HepG2 (cell line): ENCODE data around the gene MAPRE3. TPM values are rescaled to one million over a fixed set of nuclear protein-coding genes. Genes with fewer than 3 reads are reported as not detected.

Experiments
- BORCS8-MEF2B ChIP-seq: sonication (generic); formaldehyde crosslinking; IDR thresholded peaks from 2 replicates; pipeline ENCODE4 v1.8.0; 2022; ENCODE audit warnings: mild to moderate bottlenecking, missing genetic modification reagents
- CCDC6 ChIP-seq: sonication (generic); formaldehyde crosslinking; IDR thresholded peaks from 2 replicates; pipeline ENCODE4 v1.8.1; 2022; ENCODE audit warnings: mild to moderate bottlenecking, missing genetic modification reagents, moderate library complexity
- EEA1 ChIP-seq: sonication (generic); formaldehyde crosslinking; IDR thresholded peaks from 2 replicates; pipeline ENCODE4 v1.5.1; 2020; ENCODE audit warnings: mild to moderate bottlenecking, missing genetic modification reagents, borderline replicate concordance
- EZH2 ChIP-seq: conservative IDR thresholded peaks from 2 replicates; pipeline ENCODE4 v1.6.1; 2012; ENCODE audit warnings: mild to moderate bottlenecking, low read depth, low read length, moderate library complexity
- PLRG1 ChIP-seq: fragments of 450-650 bp; conservative IDR thresholded peaks from 2 replicates; pipeline ENCODE4 v1.6.1; 2016
- RXRA ChIP-seq: sonication (generic); formaldehyde crosslinking; IDR thresholded peaks from 2 replicates; pipeline ENCODE4 v1.5.1; 2020; ENCODE audit warnings: missing genetic modification reagents
- SP140L ChIP-seq: sonication (generic); formaldehyde crosslinking; IDR thresholded peaks from 2 replicates; pipeline ENCODE4 v1.4.0; 2020; ENCODE audit warnings: missing genetic modification reagents, borderline replicate concordance
- ZBTB1 ChIP-seq: sonication (generic); formaldehyde crosslinking; IDR thresholded peaks from 2 replicates; pipeline ENCODE4 v1.4.0; 2020; ENCODE audit warnings: missing genetic modification reagents, borderline replicate concordance
- ZFP90 ChIP-seq: sonication (generic); formaldehyde crosslinking; IDR thresholded peaks from 2 replicates; pipeline ENCODE4 v1.8.0; 2022; ENCODE audit warnings: missing genetic modification reagents, mild to moderate bottlenecking, inconsistent platforms, borderline replicate concordance
- ZNF160 ChIP-seq: sonication (generic); formaldehyde crosslinking; IDR thresholded peaks from 2 replicates; pipeline ENCODE4 v1.8.0; 2022; ENCODE audit warnings: mild to moderate bottlenecking, inconsistent platforms, missing genetic modification reagents
- ZNF891 ChIP-seq: sonication (generic); formaldehyde crosslinking; IDR thresholded peaks from 2 replicates; pipeline ENCODE4 v1.5.0; 2020; ENCODE audit warnings: mild to moderate bottlenecking, missing genetic modification reagents
- ZSCAN25 ChIP-seq: sonication (generic); formaldehyde crosslinking; IDR thresholded peaks from 2 replicates; pipeline ENCODE4 v1.8.0; 2022; ENCODE audit warnings: mild to moderate bottlenecking, missing genetic modification reagents
- polyA plus RNA-seq, 8 experiments: library from polyadenylated mRNA; depleted of rRNA in 3 of 8; stranded (reverse) in 7 of 8; unstranded in 1 of 8; fragments of >200 nt; fragmentation: Illumina TruSeq in 4 of 8; extraction: Trizol in 4 of 8; gene quantifications; 2 replicates each; pipeline versions ENCODE4 v1.2.1 to v1.2.3, GENCODE V29; 2011 to 2016; ENCODE audit warnings: low read depth in 4 of 8, missing spikeins in 1 of 8, mixed read lengths in 1 of 8; ENCODE audit not compliant: insufficient read depth in 1 of 8
- total RNA-seq, 5 experiments: library from RNA; depleted of rRNA; stranded (reverse); fragments of >200 nt; fragmentation: Illumina TruSeq; extraction: Trizol; gene quantifications; 2 replicates each; pipeline ENCODE4 v1.2.3, GENCODE V29; 2016; ENCODE audit warnings: low read depth in 1 of 5
- TF ChIP-seq, protein P1 (sequence below): sonication (generic); formaldehyde crosslinking; IDR thresholded peaks from 2 replicates; pipeline ENCODE4 v1.8.1; 2023; ENCODE audit warnings: mild to moderate bottlenecking, missing genetic modification reagents
- TF ChIP-seq, protein P2 (sequence below): sonication (generic); formaldehyde crosslinking; IDR thresholded peaks from 2 replicates; pipeline ENCODE4 v1.8.1; 2022; ENCODE audit warnings: low read depth, mild to moderate bottlenecking, missing genetic modification reagents
- TF ChIP-seq, protein P3 (sequence below): IDR thresholded peaks from 2 replicates; pipeline ENCODE4 v1.6.1; 2016; ENCODE audit warnings: missing biosample characterization, missing genetic modification reagents, low read depth
- TF ChIP-seq, protein P4 (sequence below): IDR thresholded peaks from 2 replicates; pipeline ENCODE4 v1.6.1; 2016; ENCODE audit warnings: control low read depth
- TF ChIP-seq, protein P5 (sequence below): sonication (generic); formaldehyde crosslinking; IDR thresholded peaks from 2 replicates; pipeline ENCODE4 v1.4.0; 2020; ENCODE audit warnings: mild to moderate bottlenecking, missing genetic modification reagents

MAPRE3 gene
- total and polyA plus RNA-seq, 2 of the 13 experiments (the other 11 are each of a cell fraction or from before 2014, with no cell fraction given): 0.31 to 0.91 TPM

DNA sequence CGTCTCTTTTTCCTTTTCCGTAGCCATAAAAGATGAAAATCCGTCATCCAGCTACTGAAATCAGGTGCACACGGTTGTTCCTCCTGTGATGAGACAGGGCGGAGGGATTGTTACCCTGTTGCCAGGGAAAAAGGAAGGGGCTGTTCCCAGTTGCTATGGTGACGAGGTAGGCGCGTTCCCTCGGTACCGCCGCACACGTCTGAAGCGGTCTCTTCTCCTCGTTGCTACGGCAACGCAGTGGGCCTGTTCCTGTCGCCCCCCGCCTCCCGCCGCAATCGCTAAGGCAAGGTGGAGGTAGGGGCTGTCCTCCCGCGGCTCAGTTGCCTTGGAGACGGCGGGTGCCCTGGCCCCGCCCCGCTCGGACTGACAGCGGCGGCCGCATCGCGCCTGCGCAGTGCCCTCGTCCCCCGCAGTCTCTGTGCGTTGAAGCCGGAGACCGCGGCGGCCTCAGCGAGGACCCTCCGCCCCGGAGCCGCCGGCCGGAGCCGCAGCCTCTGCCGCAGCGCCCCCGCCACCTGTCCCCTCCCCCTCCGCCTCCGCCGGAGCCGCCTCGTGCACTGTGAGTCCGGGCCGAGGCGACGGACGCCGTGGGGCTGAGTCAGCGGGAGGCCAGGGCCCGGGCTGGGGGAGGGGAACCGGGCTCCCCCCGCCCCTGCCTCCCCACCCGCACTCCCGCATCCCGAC is at the start of gene MAPRE3 (continued):
- TF ChIP-seq, protein P1, sequence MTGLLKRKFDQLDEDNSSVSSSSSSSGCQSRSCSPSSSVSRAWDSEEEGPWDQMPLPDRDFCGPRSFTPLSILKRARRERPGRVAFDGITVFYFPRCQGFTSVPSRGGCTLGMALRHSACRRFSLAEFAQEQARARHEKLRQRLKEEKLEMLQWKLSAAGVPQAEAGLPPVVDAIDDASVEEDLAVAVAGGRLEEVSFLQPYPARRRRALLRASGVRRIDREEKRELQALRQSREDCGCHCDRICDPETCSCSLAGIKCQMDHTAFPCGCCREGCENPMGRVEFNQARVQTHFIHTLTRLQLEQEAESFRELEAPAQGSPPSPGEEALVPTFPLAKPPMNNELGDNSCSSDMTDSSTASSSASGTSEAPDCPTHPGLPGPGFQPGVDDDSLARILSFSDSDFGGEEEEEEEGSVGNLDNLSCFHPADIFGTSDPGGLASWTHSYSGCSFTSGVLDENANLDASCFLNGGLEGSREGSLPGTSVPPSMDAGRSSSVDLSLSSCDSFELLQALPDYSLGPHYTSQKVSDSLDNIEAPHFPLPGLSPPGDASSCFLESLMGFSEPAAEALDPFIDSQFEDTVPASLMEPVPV (CRISPR knock-in tag): 0 out of 2 replicates have a peak, but pooled peaks have one; percentile 62
- TF ChIP-seq ZSCAN25 (peak; percentile 43; the same call in 1 of the 2 replicates), ZFP90 (CRISPR knock-in tag) (no peak), ZNF891 (CRISPR knock-in tag) (peak; percentile 33; the same call in 1 of the 2 replicates), CCDC6 (0 out of 2 replicates have a peak, but pooled peaks have one; percentile 52), RXRA (0 out of 2 replicates have a peak, but pooled peaks have one; percentile 54), ZNF160 (CRISPR knock-in tag) (no peak), ZBTB1 (CRISPR knock-in tag) (no peak), BORCS8-MEF2B (no peak), EZH2 (no peak), SP140L (CRISPR knock-in tag) (no peak), PLRG1 (no peak), EEA1 (CRISPR knock-in tag) (peak; percentile 68; the same call in 1 of the 2 replicates)
- TF ChIP-seq, protein P2, sequence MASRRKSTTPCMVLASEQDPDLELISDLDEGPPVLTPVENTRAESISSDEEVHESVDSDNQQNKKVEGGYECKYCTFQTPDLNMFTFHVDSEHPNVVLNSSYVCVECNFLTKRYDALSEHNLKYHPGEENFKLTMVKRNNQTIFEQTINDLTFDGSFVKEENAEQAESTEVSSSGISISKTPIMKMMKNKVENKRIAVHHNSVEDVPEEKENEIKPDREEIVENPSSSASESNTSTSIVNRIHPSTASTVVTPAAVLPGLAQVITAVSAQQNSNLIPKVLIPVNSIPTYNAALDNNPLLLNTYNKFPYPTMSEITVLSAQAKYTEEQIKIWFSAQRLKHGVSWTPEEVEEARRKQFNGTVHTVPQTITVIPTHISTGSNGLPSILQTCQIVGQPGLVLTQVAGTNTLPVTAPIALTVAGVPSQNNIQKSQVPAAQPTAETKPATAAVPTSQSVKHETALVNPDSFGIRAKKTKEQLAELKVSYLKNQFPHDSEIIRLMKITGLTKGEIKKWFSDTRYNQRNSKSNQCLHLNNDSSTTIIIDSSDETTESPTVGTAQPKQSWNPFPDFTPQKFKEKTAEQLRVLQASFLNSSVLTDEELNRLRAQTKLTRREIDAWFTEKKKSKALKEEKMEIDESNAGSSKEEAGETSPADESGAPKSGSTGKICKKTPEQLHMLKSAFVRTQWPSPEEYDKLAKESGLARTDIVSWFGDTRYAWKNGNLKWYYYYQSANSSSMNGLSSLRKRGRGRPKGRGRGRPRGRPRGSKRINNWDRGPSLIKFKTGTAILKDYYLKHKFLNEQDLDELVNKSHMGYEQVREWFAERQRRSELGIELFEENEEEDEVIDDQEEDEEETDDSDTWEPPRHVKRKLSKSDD: no peak
- TF ChIP-seq, protein P3, sequence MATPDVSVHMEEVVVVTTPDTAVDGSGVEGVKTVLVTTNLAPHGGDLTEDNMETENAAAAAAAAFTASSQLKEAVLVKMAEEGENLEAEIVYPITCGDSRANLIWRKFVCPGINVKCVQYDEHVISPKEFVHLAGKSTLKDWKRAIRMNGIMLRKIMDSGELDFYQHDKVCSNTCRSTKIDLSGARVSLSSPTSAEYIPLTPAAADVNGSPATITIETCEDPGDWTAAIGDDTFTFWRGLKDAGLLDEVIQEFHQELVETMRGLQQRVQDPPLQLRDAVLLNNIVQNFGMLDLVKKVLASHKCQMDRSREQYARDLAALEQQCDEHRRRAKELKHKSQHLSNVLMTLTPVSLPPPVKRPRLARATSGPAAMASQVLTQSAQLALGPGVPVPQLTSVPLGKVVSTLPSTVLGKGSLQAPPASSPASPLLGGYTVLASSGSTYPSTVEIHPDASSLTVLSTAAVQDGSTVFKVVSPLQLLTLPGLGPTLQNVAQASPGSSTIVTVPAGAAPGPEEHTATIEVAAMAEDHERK: no peak
- TF ChIP-seq, protein P4, sequence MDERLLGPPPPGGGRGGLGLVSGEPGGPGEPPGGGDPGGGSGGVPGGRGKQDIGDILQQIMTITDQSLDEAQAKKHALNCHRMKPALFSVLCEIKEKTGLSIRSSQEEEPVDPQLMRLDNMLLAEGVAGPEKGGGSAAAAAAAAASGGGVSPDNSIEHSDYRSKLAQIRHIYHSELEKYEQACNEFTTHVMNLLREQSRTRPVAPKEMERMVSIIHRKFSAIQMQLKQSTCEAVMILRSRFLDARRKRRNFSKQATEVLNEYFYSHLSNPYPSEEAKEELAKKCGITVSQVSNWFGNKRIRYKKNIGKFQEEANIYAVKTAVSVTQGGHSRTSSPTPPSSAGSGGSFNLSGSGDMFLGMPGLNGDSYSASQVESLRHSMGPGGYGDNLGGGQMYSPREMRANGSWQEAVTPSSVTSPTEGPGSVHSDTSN: no peak; the same call in 1 of the 2 replicates
- TF ChIP-seq, protein P5, sequence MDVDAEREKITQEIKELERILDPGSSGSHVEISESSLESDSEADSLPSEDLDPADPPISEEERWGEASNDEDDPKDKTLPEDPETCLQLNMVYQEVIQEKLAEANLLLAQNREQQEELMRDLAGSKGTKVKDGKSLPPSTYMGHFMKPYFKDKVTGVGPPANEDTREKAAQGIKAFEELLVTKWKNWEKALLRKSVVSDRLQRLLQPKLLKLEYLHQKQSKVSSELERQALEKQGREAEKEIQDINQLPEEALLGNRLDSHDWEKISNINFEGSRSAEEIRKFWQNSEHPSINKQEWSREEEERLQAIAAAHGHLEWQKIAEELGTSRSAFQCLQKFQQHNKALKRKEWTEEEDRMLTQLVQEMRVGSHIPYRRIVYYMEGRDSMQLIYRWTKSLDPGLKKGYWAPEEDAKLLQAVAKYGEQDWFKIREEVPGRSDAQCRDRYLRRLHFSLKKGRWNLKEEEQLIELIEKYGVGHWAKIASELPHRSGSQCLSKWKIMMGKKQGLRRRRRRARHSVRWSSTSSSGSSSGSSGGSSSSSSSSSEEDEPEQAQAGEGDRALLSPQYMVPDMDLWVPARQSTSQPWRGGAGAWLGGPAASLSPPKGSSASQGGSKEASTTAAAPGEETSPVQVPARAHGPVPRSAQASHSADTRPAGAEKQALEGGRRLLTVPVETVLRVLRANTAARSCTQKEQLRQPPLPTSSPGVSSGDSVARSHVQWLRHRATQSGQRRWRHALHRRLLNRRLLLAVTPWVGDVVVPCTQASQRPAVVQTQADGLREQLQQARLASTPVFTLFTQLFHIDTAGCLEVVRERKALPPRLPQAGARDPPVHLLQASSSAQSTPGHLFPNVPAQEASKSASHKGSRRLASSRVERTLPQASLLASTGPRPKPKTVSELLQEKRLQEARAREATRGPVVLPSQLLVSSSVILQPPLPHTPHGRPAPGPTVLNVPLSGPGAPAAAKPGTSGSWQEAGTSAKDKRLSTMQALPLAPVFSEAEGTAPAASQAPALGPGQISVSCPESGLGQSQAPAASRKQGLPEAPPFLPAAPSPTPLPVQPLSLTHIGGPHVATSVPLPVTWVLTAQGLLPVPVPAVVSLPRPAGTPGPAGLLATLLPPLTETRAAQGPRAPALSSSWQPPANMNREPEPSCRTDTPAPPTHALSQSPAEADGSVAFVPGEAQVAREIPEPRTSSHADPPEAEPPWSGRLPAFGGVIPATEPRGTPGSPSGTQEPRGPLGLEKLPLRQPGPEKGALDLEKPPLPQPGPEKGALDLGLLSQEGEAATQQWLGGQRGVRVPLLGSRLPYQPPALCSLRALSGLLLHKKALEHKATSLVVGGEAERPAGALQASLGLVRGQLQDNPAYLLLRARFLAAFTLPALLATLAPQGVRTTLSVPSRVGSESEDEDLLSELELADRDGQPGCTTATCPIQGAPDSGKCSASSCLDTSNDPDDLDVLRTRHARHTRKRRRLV (CRISPR knock-in tag): no peak
